NCI-H524 treated with DMSO at 0.1 percent for 48 hours (cell line): ENCODE measurements around the gene PPM1L.

ENCODE experiments used
- DNase-seq: peaks from one replicate; lab custom pipeline; 2025; lab: John Stamatoyannopoulos, UW

The PPM1L gene

GRCh38 chr3:161043336-161044035 is 287.5 kb downstream of the PPM1L start:
- no peak for DNase-seq

- no peak for DNase-seq
These were observed 293.7 kb downstream of the PPM1L start for GRCh38 chr3:161049683-161050248.

- DNase-seq = no peak
These were observed 294.9 kb downstream of the PPM1L start for GRCh38 chr3:161050935-161051334.

GRCh38 chr3:161051856-161052255 is 295.8 kb downstream of the PPM1L start:
- DNase-seq = no peak

- DNase-seq = no peak
These were observed 299.0 kb downstream of the PPM1L start for GRCh38 chr3:161054860-161055604.

GRCh38 chr3:161064413-161064812 is 308.4 kb downstream of the PPM1L start:
- no peak for DNase-seq

GRCh38 chr3:161066930-161067329 is 310.9 kb downstream of the PPM1L start:
- DNase-seq = no peak

- DNase-seq = no peak
These were observed 311.3 kb downstream of the PPM1L start for GRCh38 chr3:161067335-161067734.

GRCh38 chr3:161069511-161070251 is 313.6 kb downstream of the PPM1L start:
- peak; percentile 10 for DNase-seq

- no peak for DNase-seq
These were observed 314.4 kb downstream of the PPM1L start for GRCh38 chr3:161070252-161070930.

GRCh38 chr3:161070980-161071663 is 315.1 kb downstream of the PPM1L start:
- DNase-seq = no peak

- no peak for DNase-seq
These were observed 316.2 kb downstream of the PPM1L start for GRCh38 chr3:161072211-161072621.

- DNase-seq = no peak
These were observed 316.7 kb downstream of the PPM1L start for GRCh38 chr3:161072751-161073150.

- no peak for DNase-seq
These were observed 317.1 kb downstream of the PPM1L start for GRCh38 chr3:161073181-161073580.

- no peak for DNase-seq
These were observed 325.6 kb downstream of the PPM1L start for GRCh38 chr3:161081633-161082032.

GRCh38 chr3:161082063-161082462 is 326.0 kb downstream of the PPM1L start:
- no peak for DNase-seq

GRCh38 chr3:161083131-161083530 is 327.1 kb downstream of the PPM1L start:
- no peak for DNase-seq

GRCh38 chr3:161084277-161084676 is 328.2 kb downstream of the PPM1L start:
- DNase-seq = no peak

- no peak for DNase-seq
These were observed 337.9 kb downstream of the PPM1L start for GRCh38 chr3:161093895-161094294.

- DNase-seq = peak; percentile 6
These were observed 340.8 kb downstream of the PPM1L start for GRCh38 chr3:161096771-161097367.

GRCh38 chr3:161100994-161101393 is 345.0 kb downstream of the PPM1L start:
- DNase-seq = no peak
